Measurements from ENCODE around the gene LTBP1. TPM values are rescaled to one million over a fixed set of nuclear protein-coding genes. Genes with fewer than 3 reads are reported as not detected.

Gene LTBP1
- total RNA-seq, 1 donor from 2014 or later: 43.9 TPM

DNA sequence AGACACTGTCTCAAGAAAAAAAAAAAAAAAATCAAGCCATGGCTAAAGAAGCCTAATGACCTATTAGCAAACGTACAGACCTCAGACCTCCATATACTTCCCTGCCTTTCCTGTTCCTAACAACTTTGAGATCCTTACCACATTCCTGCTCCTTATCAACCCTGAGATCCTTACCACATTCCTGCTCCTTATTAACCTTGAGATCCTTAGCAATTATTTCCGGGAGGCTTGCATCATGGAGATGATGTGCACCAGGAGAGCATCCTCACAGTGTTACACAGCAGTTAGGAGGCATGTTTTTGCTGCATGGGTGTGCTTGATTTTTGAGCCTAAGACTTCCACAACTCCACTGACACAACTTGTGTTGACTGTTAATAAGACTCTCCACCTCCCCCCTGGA is 475.1 kb downstream of the LTBP1 start:
- no peak for DNase-seq (ENCODE audit: low read depth)
- TF ChIP-seq, protein P1, sequence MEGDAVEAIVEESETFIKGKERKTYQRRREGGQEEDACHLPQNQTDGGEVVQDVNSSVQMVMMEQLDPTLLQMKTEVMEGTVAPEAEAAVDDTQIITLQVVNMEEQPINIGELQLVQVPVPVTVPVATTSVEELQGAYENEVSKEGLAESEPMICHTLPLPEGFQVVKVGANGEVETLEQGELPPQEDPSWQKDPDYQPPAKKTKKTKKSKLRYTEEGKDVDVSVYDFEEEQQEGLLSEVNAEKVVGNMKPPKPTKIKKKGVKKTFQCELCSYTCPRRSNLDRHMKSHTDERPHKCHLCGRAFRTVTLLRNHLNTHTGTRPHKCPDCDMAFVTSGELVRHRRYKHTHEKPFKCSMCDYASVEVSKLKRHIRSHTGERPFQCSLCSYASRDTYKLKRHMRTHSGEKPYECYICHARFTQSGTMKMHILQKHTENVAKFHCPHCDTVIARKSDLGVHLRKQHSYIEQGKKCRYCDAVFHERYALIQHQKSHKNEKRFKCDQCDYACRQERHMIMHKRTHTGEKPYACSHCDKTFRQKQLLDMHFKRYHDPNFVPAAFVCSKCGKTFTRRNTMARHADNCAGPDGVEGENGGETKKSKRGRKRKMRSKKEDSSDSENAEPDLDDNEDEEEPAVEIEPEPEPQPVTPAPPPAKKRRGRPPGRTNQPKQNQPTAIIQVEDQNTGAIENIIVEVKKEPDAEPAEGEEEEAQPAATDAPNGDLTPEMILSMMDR (conservative IDR thresholded peaks at IDR 0.05; ENCODE audit: low read depth, low read length): no peak
- no peak overlapping the region for H3K4me3 ChIP-seq (ENCODE audit: low read depth, low read length)

DNA sequence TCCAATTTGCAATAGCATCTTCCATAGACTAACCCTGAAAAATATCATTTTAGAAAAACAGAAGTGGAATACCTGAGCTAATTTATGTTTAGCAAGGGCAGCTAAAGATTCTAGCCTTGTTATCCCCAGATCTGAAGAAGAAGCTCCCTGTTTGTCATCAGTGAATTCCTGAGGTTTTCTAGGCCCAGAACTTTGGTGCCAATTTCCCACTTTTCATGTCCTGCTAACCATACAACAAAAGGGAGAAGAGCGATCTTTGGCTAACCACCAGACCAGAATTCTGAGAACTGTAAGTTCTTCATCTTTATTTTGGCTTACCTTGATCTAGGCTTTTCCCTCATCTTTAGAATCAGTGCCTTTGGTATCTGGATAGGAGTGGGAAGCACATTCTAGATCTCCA is 478.4 kb downstream of the LTBP1 start:
- TF ChIP-seq, protein P1 (conservative IDR thresholded peaks at IDR 0.05; ENCODE audit: low read depth, low read length): no peak
- DNase-seq (ENCODE audit: low read depth): no peak
- H3K4me3 ChIP-seq (ENCODE audit: low read depth, low read length): no peak overlapping the region

DNA sequence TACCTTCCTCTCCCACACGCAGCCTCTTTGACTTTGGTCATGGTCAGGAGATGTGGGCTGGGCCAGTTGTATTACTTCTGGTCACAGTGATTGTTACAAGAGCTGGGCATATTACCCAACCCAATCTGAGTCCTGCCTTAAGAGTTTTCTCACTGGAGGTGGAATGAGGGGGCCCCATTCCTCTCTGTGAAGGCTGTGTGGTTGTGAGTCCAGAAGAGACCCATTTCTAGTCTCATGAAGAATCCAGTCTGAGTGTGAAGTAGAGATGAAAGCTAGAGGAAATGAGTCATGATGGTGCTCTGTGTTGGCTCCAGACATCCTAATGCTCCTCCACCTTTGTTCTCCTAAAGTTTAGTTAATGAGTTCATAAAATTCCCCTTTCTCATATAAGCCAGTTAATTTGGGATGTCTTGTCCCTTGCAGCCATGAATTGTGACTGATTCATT is 478.9 kb downstream of the LTBP1 start:
- no peak overlapping the region for H3K4me3 ChIP-seq (ENCODE audit: low read depth, low read length)
- TF ChIP-seq, protein P1 (conservative IDR thresholded peaks at IDR 0.05; ENCODE audit: low read depth, low read length): no peak
- DNase-seq (ENCODE audit: low read depth): no peak

DNA sequence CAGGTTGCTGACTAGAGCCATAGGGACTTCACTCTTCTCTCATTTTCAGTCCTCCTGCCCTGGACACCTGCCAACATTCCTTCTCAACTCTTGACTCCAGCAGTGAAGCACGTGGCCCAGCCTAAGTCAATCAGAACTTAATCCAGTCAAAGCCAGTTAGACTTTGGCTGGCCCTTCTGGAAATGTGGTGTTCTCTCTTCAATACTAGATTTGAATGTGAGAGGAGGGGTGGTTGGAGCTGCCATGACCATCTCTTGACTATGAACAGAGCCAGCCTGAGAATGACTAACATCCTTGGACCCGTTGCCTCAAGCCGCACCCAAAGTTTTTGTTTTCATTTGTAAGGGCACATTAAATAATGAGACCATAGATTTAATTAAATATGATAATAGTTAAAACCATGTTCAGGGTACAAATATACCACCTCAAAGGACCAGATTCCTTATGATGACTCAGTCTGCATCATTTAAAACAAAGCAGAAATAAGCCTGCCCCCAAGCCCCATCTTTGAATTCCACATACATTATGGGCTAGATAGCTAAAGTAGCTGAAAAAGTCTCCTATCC is 480.0 kb downstream of the LTBP1 start:
- TF ChIP-seq, protein P1 (conservative IDR thresholded peaks at IDR 0.05; ENCODE audit: low read depth, low read length): no peak
- peak; percentile 75 for DNase-seq (ENCODE audit: low read depth)

DNA sequence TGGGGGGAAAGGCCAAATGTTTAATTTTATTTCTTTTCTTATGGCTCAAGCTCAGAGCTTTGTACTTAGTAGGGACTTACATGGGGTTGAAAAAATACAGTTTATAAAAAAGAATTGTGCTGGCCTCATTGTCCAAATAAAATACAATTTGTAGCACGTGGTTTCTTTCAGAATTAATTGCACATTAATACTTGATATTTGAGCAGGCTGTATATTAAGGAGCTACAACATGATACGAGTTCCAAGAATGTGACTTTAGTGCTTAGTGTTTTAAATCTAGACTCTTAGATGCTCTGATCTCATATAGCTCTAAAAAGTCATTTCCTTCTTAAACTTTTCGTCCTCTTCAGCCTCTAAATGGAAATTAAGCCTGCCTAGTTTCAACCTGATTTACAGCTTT is 483.3 kb downstream of the LTBP1 start:
- TF ChIP-seq, protein P1 (conservative IDR thresholded peaks at IDR 0.05; ENCODE audit: low read depth, low read length): no peak
- no peak for DNase-seq (ENCODE audit: low read depth)
- H3K4me3 ChIP-seq (ENCODE audit: low read depth, low read length): no peak overlapping the region

More for the DNA sequence above, 480.0 kb downstream of the LTBP1 start:
- no peak overlapping the region for H3K4me3 ChIP-seq (ENCODE audit: low read depth, low read length)

DNA sequence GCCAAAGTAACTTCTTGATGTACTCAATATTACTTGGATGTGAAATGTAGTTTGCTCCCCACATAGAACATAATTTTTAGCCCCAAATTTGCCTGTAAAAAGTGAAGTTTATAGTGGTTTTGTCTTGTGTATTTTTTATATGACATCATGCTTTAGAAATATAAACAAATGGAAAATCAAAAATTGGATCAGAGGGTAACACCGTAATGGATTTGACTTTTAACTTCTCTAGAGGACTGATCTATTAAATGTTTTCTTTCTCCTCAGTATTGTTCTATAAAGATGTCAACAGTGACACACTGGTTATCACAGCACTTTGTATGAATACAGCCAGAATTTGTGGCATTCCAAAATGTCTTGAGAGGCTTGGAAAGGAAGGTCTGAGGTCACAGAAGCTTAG is 484.1 kb downstream of the LTBP1 start:
- TF ChIP-seq, protein P1 (conservative IDR thresholded peaks at IDR 0.05; ENCODE audit: low read depth, low read length): no peak
- H3K4me3 ChIP-seq (ENCODE audit: low read depth, low read length): no peak overlapping the region
- no peak for DNase-seq (ENCODE audit: low read depth)

DNA sequence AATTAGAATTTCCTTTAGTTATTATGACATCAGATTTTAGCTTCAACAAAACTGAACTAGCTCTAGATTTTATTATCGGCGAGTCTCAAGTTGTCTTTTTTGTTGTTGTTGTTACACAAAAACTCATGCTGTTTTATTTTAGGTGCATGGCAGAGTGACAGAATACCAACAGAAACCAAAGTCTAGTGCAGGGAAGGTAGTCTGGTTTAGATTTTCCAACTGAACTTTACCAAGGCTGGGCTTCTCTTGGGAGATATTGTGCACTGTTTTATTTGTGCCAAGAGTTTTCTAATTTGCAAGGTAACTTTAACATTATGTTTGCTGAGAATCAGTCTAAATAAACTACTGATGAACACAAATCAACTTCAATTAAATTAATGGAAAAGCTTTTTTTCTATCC is 486.1 kb downstream of the LTBP1 start:
- no peak for DNase-seq (ENCODE audit: low read depth)
- TF ChIP-seq, protein P1 (conservative IDR thresholded peaks at IDR 0.05; ENCODE audit: low read depth, low read length): no peak
- H3K4me3 ChIP-seq (ENCODE audit: low read depth, low read length): no peak overlapping the region
